CD4-positive, alpha-beta T cell treated with Interferon gamma for 1 hour (primary cell): ENCODE results near the gene CPN2.

Experiments used
- DNase-seq: peaks from one replicate; pipeline ENCODE4 v3.0.0-alpha.2; 2020

Gene CPN2

DNA sequence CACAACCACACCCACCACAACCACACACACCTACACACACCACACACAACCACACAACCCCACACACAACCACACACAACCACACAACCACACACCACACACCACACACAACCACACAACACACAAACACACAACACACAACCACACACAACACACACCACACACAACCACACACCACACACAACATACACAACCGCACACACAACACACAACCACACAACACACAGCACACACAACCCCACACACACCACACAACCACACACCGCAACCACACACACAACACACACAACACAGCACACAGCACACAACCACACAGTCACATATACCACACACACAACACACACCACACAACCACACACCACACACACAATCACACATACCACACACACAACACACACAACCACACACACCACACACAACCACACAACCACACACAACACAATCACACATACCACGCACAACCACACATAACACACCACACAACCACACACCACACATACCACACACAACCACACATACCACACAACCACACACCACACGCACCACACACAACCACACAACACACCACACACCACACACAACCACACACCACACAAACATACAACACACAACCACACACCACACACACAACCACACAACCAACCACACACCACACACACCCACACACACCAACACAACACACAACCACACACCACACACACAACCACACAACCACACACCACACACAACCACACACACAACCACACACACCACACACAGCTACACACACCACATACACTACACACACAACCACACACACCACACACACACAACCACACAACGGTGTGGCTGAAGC is 23.7 kb downstream of the CPN2 start:
- DNase-seq: no peak

DNA sequence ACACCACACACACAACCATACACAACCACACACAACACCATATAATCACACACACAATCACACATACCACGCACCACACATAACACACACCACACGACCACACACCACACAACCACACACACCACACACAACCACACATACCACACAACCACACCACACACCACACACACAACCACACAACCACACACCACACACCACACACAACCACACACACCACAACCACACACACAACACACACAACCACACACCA is 24.2 kb downstream of the CPN2 start:
- no peak for DNase-seq

DNA sequence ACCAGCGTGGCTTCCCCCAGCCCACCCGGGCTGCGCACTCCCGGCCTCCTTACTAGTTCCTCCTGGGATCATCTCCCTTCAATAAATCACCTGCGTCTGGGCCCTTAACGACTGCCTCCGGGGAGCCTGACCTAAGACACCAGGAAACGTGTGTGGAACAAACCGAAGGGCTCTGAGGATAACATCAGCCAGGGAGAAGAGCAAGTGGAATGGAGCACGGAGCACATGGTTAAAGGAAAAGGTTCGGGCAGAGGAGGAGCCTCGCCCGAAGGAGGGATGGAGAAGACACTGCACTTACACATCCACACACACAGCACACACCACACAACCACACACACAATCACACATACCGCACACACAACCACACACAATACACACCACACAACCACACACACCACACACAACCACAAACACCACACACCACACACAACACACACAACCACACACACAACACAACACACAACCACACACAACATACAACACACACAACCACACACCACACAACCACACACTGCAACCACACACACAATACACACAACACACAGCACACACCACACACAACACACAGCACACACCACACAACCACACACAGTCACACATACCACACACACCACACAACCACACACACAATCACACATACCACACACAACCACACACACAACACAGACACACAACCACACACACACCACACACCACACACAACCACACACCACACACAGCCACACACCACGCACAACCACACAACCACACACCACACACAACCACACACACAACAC is 24.7 kb downstream of the CPN2 start:
- no peak for DNase-seq

DNA sequence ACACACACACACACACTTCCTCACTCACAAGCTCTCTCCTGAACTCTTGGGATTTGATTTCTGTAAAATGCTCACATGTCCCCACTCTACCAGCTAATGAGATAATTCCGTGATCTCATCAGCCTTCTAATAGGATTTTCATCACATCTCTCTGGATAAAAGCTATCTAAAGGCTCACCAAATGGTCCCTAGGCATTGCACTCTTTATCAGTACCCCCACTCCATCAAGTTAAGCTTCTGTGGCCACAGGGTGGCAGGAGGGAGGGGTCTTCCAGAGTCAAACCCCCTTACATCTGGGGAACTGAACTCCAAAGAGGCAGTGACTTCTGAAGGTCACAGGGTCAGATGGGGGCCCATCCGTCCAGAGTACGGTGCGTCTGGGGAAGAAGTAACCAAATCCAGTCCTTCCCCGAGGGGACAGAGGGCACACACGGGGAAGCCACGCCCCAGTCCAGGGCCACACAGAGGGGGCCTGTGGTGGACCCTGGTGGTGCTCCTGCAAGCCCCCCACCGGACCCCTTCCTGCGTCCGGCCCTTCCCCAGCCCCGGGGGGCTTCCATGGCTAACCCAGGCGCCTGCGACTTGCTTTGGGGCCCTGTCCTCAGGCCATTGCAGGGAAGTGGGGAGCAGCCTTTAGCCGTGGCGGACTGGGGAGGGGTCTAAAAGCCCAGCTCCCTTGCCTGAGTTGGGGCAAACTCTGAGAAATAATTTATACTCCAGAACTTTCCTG is 25.5 kb downstream of the CPN2 start:
- DNase-seq: no peak

DNA sequence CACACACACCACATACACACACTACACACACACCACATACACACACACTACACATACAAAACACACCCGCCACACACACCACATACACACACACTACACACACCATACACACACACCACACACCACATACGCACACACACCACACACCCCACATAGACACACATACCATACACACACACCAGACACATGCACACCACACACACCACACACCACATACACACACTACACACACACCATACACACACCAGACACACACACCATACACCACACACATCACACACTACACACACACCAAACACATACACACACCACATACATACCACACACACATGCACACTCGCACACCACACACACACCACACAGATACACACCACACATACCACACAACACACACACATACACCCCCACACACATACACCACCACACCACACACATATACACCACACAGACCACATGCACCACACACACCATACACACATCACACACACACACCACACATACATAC is 26.3 kb downstream of the CPN2 start:
- no peak for DNase-seq

DNA sequence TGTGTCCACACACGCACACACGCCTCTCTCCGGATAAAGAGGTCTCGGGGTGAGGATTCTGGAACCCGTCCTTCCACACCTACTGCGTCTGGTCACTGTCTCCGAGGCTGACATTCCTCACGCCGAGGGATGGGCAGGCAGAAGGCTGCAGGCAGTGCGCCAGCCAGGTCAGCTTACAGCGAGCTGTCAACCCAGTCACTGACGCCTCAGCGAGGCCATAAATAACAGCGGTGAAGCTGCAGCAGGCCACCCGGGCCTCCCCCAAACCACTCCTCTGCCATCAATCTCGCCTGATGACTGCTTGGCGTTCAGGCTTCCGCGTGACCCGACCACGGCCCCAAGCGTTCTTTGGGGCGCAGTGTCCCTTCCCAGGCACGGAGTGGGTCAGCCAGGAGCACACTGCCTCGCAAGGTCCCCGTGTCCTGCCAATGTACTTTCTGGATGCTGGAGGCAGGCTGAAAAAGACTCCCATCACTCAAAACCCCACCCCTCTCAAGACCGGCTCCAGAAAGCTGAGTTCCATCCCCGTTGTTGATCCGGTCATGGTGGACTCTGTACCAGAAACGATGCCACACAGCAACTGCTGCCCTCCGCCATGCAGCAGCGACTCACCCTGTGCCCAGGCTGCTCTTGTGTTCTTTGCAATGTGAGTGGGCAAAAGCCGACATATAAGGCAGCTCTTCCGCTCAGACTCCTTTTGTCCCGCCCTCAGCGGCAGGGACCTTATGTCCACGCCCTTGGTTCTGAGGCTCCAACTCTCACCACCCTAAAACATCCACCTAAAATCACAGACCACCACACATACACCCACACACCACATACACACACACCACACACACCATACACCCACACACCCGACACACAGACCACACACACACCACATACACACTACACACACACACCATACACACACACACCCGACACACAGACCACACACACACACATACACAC is 27.1 kb downstream of the CPN2 start:
- DNase-seq: peak; percentile 48

DNA sequence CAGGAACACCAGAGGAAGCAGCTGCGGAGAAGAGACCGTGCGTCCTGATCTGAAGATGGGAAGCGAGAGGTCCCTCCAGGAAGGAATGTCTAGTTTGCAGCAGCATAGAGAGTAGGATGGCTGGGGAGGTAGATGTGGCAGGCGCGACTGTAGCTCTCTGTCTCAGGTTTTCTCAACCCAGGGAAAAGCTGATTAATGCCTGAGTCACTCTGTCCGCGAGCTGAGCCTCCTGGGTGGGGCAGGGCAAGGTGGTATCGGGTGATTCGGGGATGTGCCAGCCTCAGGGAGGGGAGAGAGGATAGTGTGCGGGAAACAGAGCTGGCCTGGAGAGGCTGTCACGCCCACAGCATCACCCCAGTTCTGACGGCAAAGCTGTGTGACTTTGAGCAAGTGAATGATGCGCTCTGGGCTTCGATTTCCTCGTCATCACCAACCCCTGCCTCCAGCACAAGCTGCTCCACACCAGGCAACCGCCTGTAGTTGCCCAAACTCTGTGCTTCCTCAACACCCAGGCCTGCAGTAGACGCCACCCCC is 28.4 kb downstream of the CPN2 start:
- DNase-seq: no peak

DNA sequence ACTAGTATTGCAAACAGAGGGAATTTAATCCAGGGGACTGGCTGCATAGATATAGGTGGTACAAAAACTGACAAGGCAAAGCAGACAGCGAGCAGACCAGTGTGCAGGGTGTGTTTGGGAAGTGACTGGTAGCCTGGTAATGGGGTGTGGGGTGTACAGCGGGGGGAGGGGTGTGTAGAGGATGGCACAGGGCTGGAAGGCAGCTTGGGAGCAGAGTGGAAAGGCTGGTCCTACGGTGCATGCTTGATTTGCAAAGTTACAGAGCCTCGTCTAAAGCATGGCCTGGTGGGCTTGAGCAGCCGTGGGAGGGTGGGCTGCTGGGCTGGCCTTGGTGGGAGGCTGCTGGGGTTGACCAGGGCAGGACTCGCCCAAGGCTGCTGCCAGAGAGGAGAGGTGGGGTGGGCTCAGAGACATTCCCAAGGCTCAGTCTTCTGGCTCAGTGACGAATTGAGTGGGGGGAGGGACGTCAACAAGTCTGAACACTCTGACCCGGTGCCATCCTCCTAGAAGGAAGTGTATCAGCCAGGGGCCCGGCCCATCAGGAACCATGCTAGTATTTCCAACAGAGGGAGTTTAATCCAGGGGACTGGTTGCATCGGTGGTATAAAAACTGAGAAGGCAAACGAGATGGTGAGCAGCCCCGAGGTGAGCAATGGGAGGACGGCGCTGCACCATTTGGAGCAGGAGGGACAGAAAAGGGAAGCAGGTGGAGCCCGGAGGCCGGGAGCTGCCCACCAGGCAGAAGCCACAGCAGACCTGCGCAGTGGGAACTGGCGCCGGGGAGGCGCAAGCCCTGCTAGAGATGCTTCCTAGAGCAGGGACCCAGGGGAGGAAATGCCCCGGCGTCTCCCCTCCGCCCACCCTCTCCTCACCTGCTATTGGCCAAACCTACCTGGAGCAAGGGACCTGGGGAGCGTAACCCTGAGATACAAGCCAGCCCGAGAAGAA is 29.2 kb downstream of the CPN2 start:
- DNase-seq: no peak

DNA sequence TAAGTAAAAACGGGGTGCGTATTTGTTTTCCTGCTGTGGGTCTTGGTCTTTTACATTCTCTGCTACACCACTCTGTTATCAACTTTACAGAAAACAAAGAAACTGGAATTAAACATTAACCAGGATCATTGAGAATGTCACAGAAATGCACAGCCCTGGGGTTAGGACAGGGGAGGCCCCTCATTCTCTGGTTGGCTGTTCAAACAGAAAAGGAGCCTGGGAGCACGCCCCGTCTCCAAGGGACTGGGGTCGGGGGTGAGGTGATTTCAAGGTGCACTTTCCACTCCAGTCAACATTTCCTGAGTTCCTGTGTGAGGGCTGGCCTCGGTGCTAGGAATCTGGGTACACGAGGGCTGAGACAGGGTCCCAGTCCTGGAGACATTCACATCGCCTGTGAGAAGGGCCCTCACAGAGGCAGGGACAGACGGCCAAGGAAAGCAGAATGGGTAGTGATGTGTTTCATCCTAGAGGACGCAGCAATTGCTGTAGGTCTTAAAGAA is 30.3 kb downstream of the CPN2 start:
- DNase-seq: no peak

DNA sequence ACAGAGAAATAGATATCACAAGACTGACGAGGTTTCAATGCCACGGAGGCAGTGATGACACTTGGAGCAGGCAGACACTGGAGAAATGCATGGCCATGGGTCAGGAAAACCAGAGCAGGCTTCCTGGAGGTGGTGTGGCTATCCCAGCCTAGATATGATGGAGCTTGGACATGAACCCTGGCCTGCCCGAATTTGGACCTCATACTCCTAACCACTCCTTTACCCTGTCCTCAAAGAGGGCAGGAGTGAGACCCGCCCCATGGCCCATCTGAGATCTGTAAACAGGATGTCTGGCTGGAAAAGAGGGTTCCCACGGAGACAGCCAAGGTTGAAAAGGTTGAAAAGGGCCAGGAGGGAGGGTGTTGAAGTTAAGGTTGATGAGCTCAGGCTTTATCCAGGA is 31.0 kb downstream of the CPN2 start:
- DNase-seq: no peak

DNA sequence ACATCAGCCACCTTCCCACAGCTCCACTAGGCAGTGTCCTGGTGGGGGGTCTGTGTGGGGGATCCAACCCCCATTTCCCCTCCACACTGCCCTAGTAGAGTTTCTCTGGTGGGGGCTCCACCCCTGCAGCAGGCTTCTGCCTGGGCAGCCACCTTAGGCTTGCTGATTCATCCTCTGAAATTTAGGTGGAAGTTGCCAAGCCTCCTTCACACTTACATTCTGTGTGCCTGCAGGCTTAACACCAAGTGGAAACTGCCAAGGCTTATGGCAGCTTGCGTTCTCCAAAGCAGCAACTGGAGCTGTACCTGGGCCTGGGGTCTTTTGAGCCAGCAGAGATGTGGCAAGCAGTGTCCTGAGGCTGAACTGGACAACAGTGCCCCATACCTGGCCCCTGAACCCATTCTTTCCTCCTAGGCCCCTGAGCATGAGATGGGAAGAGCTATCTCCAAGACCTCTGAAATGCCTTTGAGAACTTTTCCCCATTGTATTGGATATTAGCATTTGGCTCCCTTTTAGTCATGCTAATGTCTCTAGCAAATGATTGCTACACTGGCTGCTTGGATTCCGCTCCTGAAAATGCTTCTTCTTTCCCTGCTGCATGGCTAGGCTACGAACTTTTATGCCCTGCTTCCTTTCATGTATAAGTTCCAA is 32.5 kb downstream of the CPN2 start:
- no peak for DNase-seq

DNA sequence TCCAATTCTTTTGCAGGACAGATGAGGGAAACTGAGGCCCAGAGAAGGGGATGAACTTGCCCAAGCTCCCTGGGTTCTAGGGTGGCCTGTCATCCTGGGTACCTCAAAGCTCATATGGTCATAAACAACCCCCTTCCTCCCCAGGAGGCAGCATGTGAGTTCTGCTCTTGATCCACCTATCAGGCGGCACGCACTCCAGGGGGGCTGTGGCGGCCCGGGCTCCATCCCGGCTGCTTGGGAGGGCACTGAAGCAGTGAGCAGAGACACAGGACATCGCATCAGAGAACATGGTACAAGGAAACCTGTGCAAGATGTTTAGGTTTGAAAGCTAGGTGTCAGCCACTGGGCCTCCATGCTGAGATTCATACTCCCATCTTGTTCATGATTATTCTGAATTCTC is 34.2 kb downstream of the CPN2 start:
- no peak for DNase-seq

DNA sequence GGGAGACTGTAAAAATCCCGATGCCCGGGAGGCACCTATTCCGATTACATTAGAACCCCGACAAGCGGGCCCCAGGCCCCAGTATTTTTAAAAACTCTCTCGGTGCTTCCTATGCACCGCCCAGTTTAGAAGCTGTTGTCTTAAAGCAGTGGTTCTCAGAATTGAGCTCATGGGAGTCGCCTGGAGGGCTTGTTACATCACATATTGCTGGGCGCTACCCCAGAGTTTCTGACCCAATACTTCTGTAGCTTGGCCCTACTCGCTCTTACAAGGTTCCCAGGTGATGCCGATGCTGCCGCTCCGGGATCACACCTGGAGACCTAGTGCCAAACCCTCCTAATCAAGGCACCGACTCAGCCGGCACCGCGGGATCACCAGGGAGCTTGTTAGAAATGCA is 35.2 kb downstream of the CPN2 start:
- no peak for DNase-seq

DNA sequence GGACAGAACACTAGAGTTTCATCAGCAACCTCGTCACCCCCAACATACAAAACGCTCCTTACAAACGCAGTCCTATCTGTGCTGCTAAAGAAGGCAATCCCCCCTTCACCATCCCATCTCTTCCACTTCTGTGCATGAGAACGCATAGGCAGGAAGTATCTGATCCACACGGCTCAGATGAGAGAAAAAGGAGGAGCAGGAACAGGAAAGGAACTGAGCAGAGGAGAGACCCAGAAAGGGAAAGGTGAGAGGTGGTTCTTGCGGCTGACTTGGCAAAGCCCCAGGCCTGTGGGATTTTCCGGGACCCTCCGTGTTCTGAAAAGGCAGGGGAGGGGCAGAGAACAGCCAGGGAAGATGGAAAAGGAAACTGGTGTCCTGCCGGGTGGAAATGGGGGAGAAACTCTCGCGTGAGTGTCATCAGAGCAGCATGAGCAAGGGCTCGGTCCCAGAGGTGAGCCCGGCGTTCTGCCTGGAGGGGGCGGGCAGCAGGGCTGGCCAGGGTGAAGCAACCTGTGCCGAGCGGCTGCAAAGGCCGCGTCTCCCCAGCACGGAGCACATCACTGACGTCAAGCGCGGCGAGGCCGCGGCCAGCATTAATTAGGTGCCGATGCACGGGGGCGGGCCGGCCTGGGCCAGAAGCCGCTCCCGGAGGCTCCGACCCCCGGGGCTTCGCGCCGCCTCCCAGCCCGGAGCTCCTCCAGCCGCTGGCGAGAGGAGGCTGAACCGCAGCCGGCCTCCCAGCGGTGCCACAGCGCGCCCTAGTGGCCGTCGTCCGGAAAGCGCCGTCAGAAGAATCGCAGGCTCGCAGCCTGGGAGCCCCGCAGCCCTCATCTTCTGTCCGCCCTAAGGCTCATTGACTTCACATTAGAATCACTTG is 35.8 kb downstream of the CPN2 start:
- peak; percentile 71 for DNase-seq

DNA sequence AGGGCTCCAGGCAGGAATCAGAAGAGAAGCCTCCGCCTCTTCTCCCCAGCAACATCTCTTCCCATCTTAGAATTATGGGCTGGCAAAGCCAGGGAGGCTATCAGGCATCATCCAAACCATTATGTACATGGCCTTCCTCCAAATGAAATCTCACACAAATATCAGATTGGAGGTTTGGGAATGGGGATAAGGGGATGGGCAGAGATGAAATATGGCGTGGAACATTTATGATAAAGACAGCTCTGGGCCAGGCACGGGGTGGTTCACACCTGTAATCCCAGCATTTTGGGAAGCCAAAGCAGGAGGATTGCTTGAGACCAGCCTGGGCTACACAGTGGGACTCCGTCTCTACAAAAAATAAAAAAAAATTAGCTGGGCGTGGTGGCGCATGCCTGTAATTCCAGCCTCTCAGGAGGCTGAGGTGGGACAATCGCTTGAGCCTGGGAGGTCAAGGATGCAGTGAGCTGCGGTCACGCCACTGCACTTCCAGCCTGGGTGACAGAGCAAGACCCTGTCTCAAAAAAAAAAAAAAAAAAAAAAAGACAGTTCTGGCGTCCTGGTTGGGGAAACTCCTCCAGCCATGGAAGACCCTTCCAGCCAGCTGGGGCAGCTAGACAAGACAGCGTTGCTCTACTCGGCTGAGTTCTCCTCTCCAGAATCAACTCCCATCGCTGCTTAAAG is 36.6 kb downstream of the CPN2 start:
- DNase-seq: no peak

DNA sequence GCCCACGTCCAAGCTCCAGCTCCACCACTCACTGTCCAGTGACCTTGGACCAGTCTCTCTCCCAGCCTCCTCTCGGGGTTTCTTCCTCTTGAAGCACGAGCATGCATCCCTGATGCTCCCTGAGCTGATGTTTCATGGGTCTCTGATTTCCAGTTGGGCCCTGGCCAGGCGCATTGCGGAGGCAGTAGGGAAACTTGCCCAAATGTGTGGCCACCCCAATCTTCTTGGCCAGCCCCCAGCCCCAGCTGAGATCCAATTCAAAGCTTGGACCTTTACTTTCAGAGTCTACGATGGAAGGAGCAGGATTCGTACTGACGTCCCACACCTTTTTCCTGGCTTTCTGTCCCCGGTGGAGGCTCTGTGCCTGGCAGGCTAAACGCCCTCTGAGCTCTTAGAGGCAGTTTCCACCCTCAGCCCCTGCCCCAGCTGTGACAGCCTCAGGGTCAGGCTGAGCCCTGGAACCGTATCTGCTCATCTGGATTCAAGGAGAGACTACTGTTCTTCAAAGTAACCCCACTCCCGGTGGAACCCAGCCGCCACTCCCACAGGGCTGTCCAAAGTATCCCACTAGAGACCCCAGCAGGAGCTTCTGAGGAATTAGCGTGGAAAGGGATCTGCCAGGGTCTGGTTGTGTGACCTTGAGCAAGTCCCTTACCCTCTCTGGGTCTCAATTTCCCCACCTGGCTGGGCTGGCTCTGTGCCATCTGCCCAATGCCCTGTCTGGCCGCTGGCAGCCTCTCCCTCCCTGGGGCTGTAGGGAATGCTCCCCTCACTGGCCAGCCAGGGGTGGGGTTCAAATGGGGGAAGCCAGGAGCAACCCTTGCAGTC is 37.4 kb downstream of the CPN2 start:
- DNase-seq: no peak

DNA sequence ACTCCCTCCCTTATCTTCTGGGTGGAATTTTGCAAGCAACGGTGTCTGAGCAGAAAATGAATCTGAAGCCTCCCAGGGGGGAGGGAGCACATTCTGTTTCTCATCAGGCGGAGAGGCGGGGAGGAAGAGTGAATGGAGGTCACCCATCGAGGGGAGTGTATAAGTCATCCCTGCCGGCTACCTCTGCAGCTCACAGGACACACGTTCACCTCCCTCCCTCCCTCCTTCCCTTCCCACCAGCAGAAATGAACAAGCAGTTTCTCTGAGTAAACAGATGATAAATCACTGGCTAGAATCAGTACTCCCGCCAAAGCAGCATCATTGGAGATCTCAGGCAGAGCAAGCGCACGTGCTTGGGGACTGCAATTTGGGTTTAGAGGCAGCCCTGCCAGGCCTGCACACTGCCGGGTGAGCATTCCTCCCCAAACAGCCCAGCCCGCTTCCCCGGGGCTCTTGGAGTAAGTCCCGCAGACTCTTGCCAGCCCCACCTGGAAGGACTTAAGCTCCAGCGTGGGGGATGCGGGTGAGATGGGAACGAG is 38.3 kb downstream of the CPN2 start:
- DNase-seq: no peak
